Measurements from ENCODE around the gene TLX2.

The TLX2 gene

DNA sequence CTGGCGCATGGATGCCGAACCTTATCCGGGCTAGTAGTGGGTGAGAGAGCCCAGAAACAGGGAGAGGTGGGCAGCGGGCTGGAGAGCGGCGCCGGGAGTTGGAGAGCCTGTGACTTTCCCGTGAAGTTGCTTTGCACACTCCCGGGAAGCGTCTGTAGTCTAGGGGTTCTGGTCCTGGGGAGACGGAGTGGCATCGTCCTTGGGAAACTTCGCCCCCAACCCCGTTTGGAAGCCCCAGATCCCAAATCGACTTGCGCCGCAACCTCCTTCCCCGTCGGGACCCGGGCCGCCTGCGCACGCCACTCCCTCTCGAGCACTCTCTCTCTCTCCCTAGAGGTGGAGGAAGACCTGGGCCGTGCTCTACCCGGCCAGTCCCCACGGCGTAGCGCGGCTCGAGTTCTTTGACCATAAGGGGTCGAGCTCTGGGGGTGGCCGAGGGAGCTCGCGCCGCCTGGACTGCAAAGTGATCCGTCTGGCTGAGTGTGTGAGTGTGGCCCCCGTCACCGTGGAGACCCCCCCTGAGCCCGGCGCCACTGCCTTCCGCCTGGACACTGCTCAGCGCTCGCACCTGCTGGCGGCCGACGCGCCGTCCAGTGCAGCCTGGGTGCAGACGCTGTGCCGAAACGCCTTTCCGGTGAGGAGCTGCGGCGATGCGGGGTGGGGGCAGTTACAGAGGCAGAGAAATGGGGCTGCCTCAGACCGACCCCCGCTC is 40.7 kb downstream of the TLX2 start:
- peak overlapping the region; percentile 86 for H3K27ac ChIP-seq
- H3K27me3 ChIP-seq (ENCODE audit: insufficient read depth, low read depth, severe bottlenecking) = no peaks in the 10 kb centered on the region
- no peaks in the 10 kb centered on the region for H3K9me3 ChIP-seq (ENCODE audit: severe bottlenecking)
- TF ChIP-seq, protein P1, sequence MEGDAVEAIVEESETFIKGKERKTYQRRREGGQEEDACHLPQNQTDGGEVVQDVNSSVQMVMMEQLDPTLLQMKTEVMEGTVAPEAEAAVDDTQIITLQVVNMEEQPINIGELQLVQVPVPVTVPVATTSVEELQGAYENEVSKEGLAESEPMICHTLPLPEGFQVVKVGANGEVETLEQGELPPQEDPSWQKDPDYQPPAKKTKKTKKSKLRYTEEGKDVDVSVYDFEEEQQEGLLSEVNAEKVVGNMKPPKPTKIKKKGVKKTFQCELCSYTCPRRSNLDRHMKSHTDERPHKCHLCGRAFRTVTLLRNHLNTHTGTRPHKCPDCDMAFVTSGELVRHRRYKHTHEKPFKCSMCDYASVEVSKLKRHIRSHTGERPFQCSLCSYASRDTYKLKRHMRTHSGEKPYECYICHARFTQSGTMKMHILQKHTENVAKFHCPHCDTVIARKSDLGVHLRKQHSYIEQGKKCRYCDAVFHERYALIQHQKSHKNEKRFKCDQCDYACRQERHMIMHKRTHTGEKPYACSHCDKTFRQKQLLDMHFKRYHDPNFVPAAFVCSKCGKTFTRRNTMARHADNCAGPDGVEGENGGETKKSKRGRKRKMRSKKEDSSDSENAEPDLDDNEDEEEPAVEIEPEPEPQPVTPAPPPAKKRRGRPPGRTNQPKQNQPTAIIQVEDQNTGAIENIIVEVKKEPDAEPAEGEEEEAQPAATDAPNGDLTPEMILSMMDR (IDR thresholded peaks at IDR 0.05; ENCODE audit: low read depth, low read length) = 0 out of 2 replicates have a peak, but pooled peaks have one; percentile 0
- peak overlapping the region; percentile 85 for H3K4me3 ChIP-seq (ENCODE audit: low read depth, low read length)
- DNase-seq = peak; percentile 71
- H3K36me3 ChIP-seq = peaks cover 10% of the 10 kb centered on the region

- no peak for DNase-seq
- Histone ChIP-seq H3K27me3 (ENCODE audit: insufficient read depth, low read depth, severe bottlenecking) (no peaks in the 10 kb centered on the region), H3K4me3 (ENCODE audit: low read depth, low read length) (peak overlapping the region; percentile 85)
These were observed 41.4 kb downstream of the TLX2 start for GRCh38 chr2:74555610-74556103.

GRCh38 chr2:74556159-74556558 is 41.9 kb downstream of the TLX2 start:
- Histone ChIP-seq H3K27ac (no peak overlapping the region), H3K27me3 (ENCODE audit: insufficient read depth, low read depth, severe bottlenecking) (no peaks in the 10 kb centered on the region), H3K4me3 (ENCODE audit: low read depth, low read length) (no peak overlapping the region), H3K9me3 (ENCODE audit: severe bottlenecking) (no peaks in the 10 kb centered on the region), H3K36me3 (peaks cover 9% of the 10 kb centered on the region; the same call in 1 of the 2 replicates)
- DNase-seq = no peak
- TF ChIP-seq, protein P1 (IDR thresholded peaks at IDR 0.05; ENCODE audit: low read depth, low read length) = no peak

More at GRCh38 chr2:74555610-74556103, 41.4 kb downstream of the TLX2 start:
- H3K27ac ChIP-seq = no peak overlapping the region
- peaks cover 10% of the 10 kb centered on the region; the same call in 1 of the 2 replicates for H3K36me3 ChIP-seq
- TF ChIP-seq, protein P1 (IDR thresholded peaks at IDR 0.05; ENCODE audit: low read depth, low read length) = no peak
- no peaks in the 10 kb centered on the region for H3K9me3 ChIP-seq (ENCODE audit: severe bottlenecking)

- H3K27ac ChIP-seq = no peak overlapping the region
- H3K27me3 ChIP-seq (ENCODE audit: insufficient read depth, low read depth, severe bottlenecking) = no peaks in the 10 kb centered on the region
- no peak overlapping the region for H3K4me3 ChIP-seq (ENCODE audit: low read depth, low read length)
- no peak for DNase-seq
- H3K9me3 ChIP-seq (ENCODE audit: severe bottlenecking) = no peaks in the 10 kb centered on the region
- peaks cover 7% of the 10 kb centered on the region; the same call in 1 of the 2 replicates for H3K36me3 ChIP-seq
- TF ChIP-seq, protein P1 (IDR thresholded peaks at IDR 0.05; ENCODE audit: low read depth, low read length) = no peak
These were observed 42.7 kb downstream of the TLX2 start for GRCh38 chr2:74556831-74557370.

- Histone ChIP-seq H3K27me3 (ENCODE audit: insufficient read depth, low read depth, severe bottlenecking) (no peaks in the 10 kb centered on the region), H3K4me3 (ENCODE audit: low read depth, low read length) (no peak overlapping the region), H3K9me3 (ENCODE audit: severe bottlenecking) (no peaks in the 10 kb centered on the region), H3K27ac (no peak overlapping the region), H3K36me3 (peaks cover 7% of the 10 kb centered on the region; the same call in 1 of the 2 replicates)
- DNase-seq = no peak
- TF ChIP-seq, protein P1 (IDR thresholded peaks at IDR 0.05; ENCODE audit: low read depth, low read length) = no peak
These were observed 44.3 kb downstream of the TLX2 start for GRCh38 chr2:74558284-74559230.

All from WERI-Rb-1 (cell line).